ENCODE results near the gene PRKCI. TPM values are rescaled to one million over a fixed set of nuclear protein-coding genes. Genes with fewer than 3 reads are reported as not detected.

The PRKCI gene
- total RNA-seq, 1 experiment from 2014 or later = 43.7 TPM

- POLR2A ChIA-PET = no interaction called here
- H3K27ac ChIP-seq (ENCODE audit: low read length) = no peak overlapping the region
Observed at GRCh38 chr3:170240671-170241070, 18.4 kb downstream of the PRKCI start.

GRCh38 chr3:170244576-170244975 is 22.4 kb downstream of the PRKCI start:
- no peak overlapping the region for H3K4me3 ChIP-seq (ENCODE audit: low read depth in 2 of 2, low read length in 2 of 2)
- H3K27me3 ChIP-seq (ENCODE audit: control insufficient read depth, insufficient read depth, low read length) = no peaks in the 10 kb centered on the region
- CTCF ChIA-PET = no interaction called here
- in situ Hi-C loops (cut with HindIII; ENCODE audit: low pct_unique_long_range_greater_than_20kb, low sequenced_read_pairs) (no loop called here), intact Hi-C loops (cut with micrococcal nuclease; ENCODE audit: unreplicated experiment) (no loop called here)
- no peaks in the 10 kb centered on the region for H3K36me3 ChIP-seq (ENCODE audit: control insufficient read depth, insufficient read depth, low read length)
- no TSS peak for BruUV-seq (replicated peaks)
- H3K9me3 ChIP-seq (ENCODE audit: control insufficient read depth, insufficient read depth, low read depth, low read length) = no peaks in the 10 kb centered on the region
- ATAC-seq (no peak), DNase-seq (ENCODE audit: low read depth, low spot score) (no peak)
- H3K27ac ChIP-seq (ENCODE audit: low read length) = no peak overlapping the region
- H3K4me1 ChIP-seq (ENCODE audit: control insufficient read depth, insufficient read depth, low read length) = no peaks in the 10 kb centered on the region
- POLR2A ChIA-PET = no interaction called here
- TF ChIP-seq TCF7L2 (IDR thresholded peaks at IDR 0.05; ENCODE audit: low read depth, low read length) (no peak), POLR2AphosphoS5 (IDR thresholded peaks at IDR 0.05; ENCODE audit: low read depth, low read length) (no peak), CTCF (IDR thresholded peaks at IDR 0.05) (no peak), REST (IDR thresholded peaks at IDR 0.05; ENCODE audit: insufficient read depth in 1 of 2, low read depth in 2 of 2, low read length in 1 of 2) (no peak)

More at GRCh38 chr3:170240671-170241070, 18.4 kb downstream of the PRKCI start:
- in situ Hi-C loops (cut with HindIII; ENCODE audit: low pct_unique_long_range_greater_than_20kb, low sequenced_read_pairs) (no loop called here), intact Hi-C loops (cut with micrococcal nuclease; ENCODE audit: unreplicated experiment) (no loop called here)
- no peaks in the 10 kb centered on the region for H3K9me3 ChIP-seq (ENCODE audit: control insufficient read depth, insufficient read depth, low read depth, low read length)
- 0 out of 2 replicates have a peak, but pooled peaks cover 2% of the 10 kb centered on the region for H3K36me3 ChIP-seq (ENCODE audit: control insufficient read depth, insufficient read depth, low read length)
- no peaks in the 10 kb centered on the region for H3K27me3 ChIP-seq (ENCODE audit: control insufficient read depth, insufficient read depth, low read length)
- H3K4me1 ChIP-seq (ENCODE audit: control insufficient read depth, insufficient read depth, low read length) = no peaks in the 10 kb centered on the region
- no peak for ATAC-seq
- no peak for DNase-seq (ENCODE audit: low read depth, low spot score)
- BruUV-seq (replicated peaks) = no TSS peak
- no peak for TF ChIP-seq TCF7L2 (IDR thresholded peaks at IDR 0.05; ENCODE audit: low read depth, low read length)
- no peak for TF ChIP-seq REST (IDR thresholded peaks at IDR 0.05; ENCODE audit: insufficient read depth in 1 of 2, low read depth in 2 of 2, low read length in 1 of 2)
- no peak for TF ChIP-seq POLR2AphosphoS5 (IDR thresholded peaks at IDR 0.05; ENCODE audit: low read depth, low read length)
- no peak for TF ChIP-seq SIN3A (IDR thresholded peaks at IDR 0.05; ENCODE audit: borderline replicate concordance, insufficient read depth, low read depth, low read length)
- no peak for TF ChIP-seq CTCF (IDR thresholded peaks at IDR 0.05)
- CTCF ChIA-PET = no interaction called here
- no peak overlapping the region for H3K4me3 ChIP-seq (ENCODE audit: low read depth in 2 of 2, low read length in 2 of 2)
